ENCODE measurements around the gene SDHD. TPM values are rescaled to one million over a fixed set of nuclear protein-coding genes. Genes with fewer than 3 reads are reported as not detected.

Gene SDHD
- polyA plus RNA-seq, 3 donors: 60.4 to 270 (median 270) TPM

DNA sequence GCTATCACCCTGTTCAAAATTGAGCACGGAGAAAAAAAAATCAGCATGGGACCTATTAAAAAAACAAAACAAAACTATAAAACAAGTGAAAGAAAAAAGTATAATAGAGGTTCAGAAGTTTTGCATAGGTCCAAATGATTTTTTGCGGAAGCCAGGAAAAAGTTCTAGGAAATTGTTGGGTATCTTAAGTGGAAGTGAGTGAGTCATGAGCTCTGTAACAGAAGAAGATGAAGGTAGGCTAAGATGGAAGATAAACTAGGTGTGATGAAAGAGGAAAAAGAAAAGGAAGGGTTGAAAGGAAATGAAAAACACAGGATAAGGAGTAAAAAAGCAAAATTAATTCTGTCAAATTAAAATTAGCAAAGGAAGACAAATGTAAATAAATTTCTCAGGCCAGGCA is 27.8 kb downstream of the SDHD start:
- Histone ChIP-seq H3K9ac (ENCODE audit: insufficient read depth, low read length, poor library complexity, severe bottlenecking) (no peak overlapping the region), H3K4me2 (replicated peaks; ENCODE audit: extremely low read depth, low read length, poor library complexity, severe bottlenecking) (no peak overlapping the region), H3K9me3 (replicated peaks in 1 of 2; ENCODE audit: control insufficient read depth in 1 of 2, insufficient read depth in 1 of 2, low read length in 2 of 2) (no peaks in the 10 kb centered on the region), H3K4me3 (replicated peaks in 1 of 3; ENCODE audit: low read depth in 2 of 3, low read length in 3 of 3) (no peak overlapping the region), H2AFZ (ENCODE audit: insufficient read depth, low read depth, low read length, poor library complexity, severe bottlenecking) (no peak overlapping the region), H3K27ac (ENCODE audit: low read depth in 1 of 2, low read length in 2 of 2) (no peak overlapping the region), H3K36me3 (replicated peaks in 1 of 2; ENCODE audit: control insufficient read depth in 1 of 2, insufficient read depth in 2 of 2, low read length in 2 of 2) (no peaks in the 10 kb centered on the region), H3K27me3 (ENCODE audit: control insufficient read depth in 2 of 2, insufficient read depth in 2 of 2, low read length in 2 of 2) (no peaks in the 10 kb centered on the region), H3K4me1 (ENCODE audit: control insufficient read depth in 1 of 2, insufficient read depth in 2 of 2, low read length in 2 of 2) (peaks cover 13 to 16% of the 10 kb centered on the region in 2 donors), H4K20me1 (ENCODE audit: insufficient read depth, low read length) (no peaks in the 10 kb centered on the region), H3K79me2 (ENCODE audit: insufficient read depth, low read length) (no peaks in the 10 kb centered on the region)
- Mint-ChIP-seq H3K27me3 (ENCODE audit: low read depth in 3 of 3) (peaks cover 0 to 2% (median 0%) of the 10 kb centered on the region in 3 donors), H3K4me1 (peaks cover 21% of the 10 kb centered on the region), H3K9me3 (peaks cover 0 to 4% (median 0%) of the 10 kb centered on the region in 7 donors), H3K4me3 (no peak overlapping the region), H3K36me3 (peaks cover 3 to 4% of the 10 kb centered on the region in 2 donors), H3K27ac (peak overlapping the region in 1 of 7 donors; percentile 21)
- DNase-seq: no peak
- TF ChIP-seq, protein P1, sequence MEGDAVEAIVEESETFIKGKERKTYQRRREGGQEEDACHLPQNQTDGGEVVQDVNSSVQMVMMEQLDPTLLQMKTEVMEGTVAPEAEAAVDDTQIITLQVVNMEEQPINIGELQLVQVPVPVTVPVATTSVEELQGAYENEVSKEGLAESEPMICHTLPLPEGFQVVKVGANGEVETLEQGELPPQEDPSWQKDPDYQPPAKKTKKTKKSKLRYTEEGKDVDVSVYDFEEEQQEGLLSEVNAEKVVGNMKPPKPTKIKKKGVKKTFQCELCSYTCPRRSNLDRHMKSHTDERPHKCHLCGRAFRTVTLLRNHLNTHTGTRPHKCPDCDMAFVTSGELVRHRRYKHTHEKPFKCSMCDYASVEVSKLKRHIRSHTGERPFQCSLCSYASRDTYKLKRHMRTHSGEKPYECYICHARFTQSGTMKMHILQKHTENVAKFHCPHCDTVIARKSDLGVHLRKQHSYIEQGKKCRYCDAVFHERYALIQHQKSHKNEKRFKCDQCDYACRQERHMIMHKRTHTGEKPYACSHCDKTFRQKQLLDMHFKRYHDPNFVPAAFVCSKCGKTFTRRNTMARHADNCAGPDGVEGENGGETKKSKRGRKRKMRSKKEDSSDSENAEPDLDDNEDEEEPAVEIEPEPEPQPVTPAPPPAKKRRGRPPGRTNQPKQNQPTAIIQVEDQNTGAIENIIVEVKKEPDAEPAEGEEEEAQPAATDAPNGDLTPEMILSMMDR (IDR thresholded peaks at IDR 0.05): no peak
- WGBS (ENCODE audit: insufficient coverage): 100% methylated on average over 1 of the region's 2 CpGs
- intact Hi-C loops (cut with micrococcal nuclease): loop anchor here (5.0 to 10.0 kb wide), 2 partner anchors 63 to 170 kb away; partner anchors contain the start of gene BCO2 (in 2 of the 2)

DNA sequence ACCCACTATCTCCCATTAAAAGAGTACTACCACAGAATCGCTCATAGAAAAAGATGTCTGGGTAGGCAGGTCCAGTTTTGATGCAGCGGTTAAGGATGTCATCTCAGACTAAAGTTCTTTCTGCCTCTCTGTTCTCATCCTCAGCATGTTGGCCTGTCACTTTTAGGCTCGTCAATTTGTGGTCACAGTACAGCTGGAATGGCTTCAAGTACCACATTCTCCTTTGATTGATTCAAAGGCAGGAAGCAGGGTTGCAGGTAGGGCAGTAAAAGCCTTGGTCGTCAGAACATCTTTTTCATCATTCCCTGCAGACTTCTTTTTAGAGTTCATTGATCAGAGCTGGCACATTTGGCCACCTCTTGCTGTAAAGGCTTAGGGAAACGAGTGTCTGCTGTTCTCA is 28.7 kb downstream of the SDHD start:
- intact Hi-C loops (cut with micrococcal nuclease): loop anchor here in 1 of 2 donors (10.0 kb wide), 1 partner anchor 169 kb away; no protein-coding TSS in a partner anchor

More for the DNA sequence above, 28.7 kb downstream of the SDHD start:
- H3K4me1 ChIP-seq (ENCODE audit: control insufficient read depth in 1 of 2, insufficient read depth in 2 of 2, low read length in 2 of 2): peaks cover 22 to 26% of the 10 kb centered on the region in 2 donors
- Mint-ChIP-seq H3K4me1 (peaks cover 30% of the 10 kb centered on the region), H3K27ac (no peak overlapping the region), H3K36me3 (peaks cover 0 to 2% of the 10 kb centered on the region in 2 donors), H3K27me3 (ENCODE audit: low read depth in 3 of 3) (peaks cover 0 to 2% (median 0%) of the 10 kb centered on the region in 3 donors), H3K9me3 (peaks cover 0 to 4% (median 0%) of the 10 kb centered on the region in 7 donors), H3K4me3 (no peak overlapping the region)
- no peak overlapping the region for H3K4me3 ChIP-seq (replicated peaks in 1 of 3; ENCODE audit: low read depth in 2 of 3, low read length in 3 of 3)
- H3K9me3 ChIP-seq (replicated peaks in 1 of 2; ENCODE audit: control insufficient read depth in 1 of 2, insufficient read depth in 1 of 2, low read length in 2 of 2): no peaks in the 10 kb centered on the region
- no peaks in the 10 kb centered on the region for H3K27me3 ChIP-seq (ENCODE audit: control insufficient read depth in 2 of 2, insufficient read depth in 2 of 2, low read length in 2 of 2)
- H3K79me2 ChIP-seq (ENCODE audit: insufficient read depth, low read length): no peaks in the 10 kb centered on the region
- H2AFZ ChIP-seq (ENCODE audit: insufficient read depth, low read depth, low read length, poor library complexity, severe bottlenecking): no peak overlapping the region
- no peaks in the 10 kb centered on the region for H3K36me3 ChIP-seq (replicated peaks in 1 of 2; ENCODE audit: control insufficient read depth in 1 of 2, insufficient read depth in 2 of 2, low read length in 2 of 2)
- TF ChIP-seq, protein P1 (IDR thresholded peaks at IDR 0.05): no peak
- no peak overlapping the region for H3K9ac ChIP-seq (ENCODE audit: insufficient read depth, low read length, poor library complexity, severe bottlenecking)
- H4K20me1 ChIP-seq (ENCODE audit: insufficient read depth, low read length): no peaks in the 10 kb centered on the region
- H3K27ac ChIP-seq (ENCODE audit: low read depth in 1 of 2, low read length in 2 of 2): no peak overlapping the region
- H3K4me2 ChIP-seq (replicated peaks; ENCODE audit: extremely low read depth, low read length, poor library complexity, severe bottlenecking): no peak overlapping the region
- WGBS (ENCODE audit: insufficient coverage): 68% methylated on average over 3 of the region's 5 CpGs
- no peak for DNase-seq
